Panc1 (cell line): ENCODE data around the gene FAT1. TPM values are rescaled to one million over a fixed set of nuclear protein-coding genes. Genes with fewer than 3 reads are reported as not detected.

Source experiments
- ATAC-seq: fragments of 200-7000 bp; cut with Tn5 transposase; 2 replicates; pipeline ENCODE4 v1.9.1; 2020; ENCODE audit warnings: mild to moderate bottlenecking, moderate library complexity
- BruUV-seq: library from RNA; stranded (reverse); fragments of 400-500 nt; replicated peaks from 2 replicates; lab custom pipeline; 2021; lab: Mats Ljungman, UMichigan
- CTCF ChIA-PET: fragments of 300-600 bp; sonication (Branson Sonifier 250); formaldehyde crosslinking; loops from one replicate; lab custom pipeline; 2022; ENCODE audit warnings: antibody characterized with exemption; lab: Charles Lee
- POLR2A ChIA-PET: fragments of 300-600 bp; sonication (Branson Sonifier 250); formaldehyde crosslinking; loops from one replicate; lab custom pipeline; 2022; ENCODE audit warnings: antibody characterized with exemption; lab: Charles Lee
- DNase-seq: peaks from one replicate; pipeline ENCODE4 v3.0.0-alpha.2; 2010; ENCODE audit warnings: low read depth, low spot score
- H3K27ac ChIP-seq: 2 replicates; pipeline ENCODE4 v1.5.1; 2011; ENCODE audit warnings: mild to moderate bottlenecking, low read length, inconsistent platforms
- H3K27me3 ChIP-seq: fragments of 200-500 bp; sonication (Bioruptor generic); 2 replicates; pipeline ENCODE4 v1.6.0; 2014; ENCODE audit warnings: low read length, inconsistent platforms; ENCODE audit not compliant: control insufficient read depth, insufficient read depth
- H3K36me3 ChIP-seq: fragments of 200-500 bp; sonication (Bioruptor generic); 2 replicates; pipeline ENCODE4 v1.5.1; 2014; ENCODE audit warnings: inconsistent platforms, mild to moderate bottlenecking, low read length, moderate library complexity; ENCODE audit not compliant: control insufficient read depth, insufficient read depth
- H3K4me1 ChIP-seq: 2 replicates; pipeline ENCODE4 v1.5.1; 2011; ENCODE audit warnings: inconsistent platforms, mild to moderate bottlenecking, low read length, moderate library complexity; ENCODE audit not compliant: control insufficient read depth, insufficient read depth
- H3K4me3 ChIP-seq, 2 experiments: 2 replicates each; pipeline ENCODE4 v1.5.1; 2011 to 2012; ENCODE audit warnings: low read depth in 2 of 2, low read length in 2 of 2, mild to moderate bottlenecking in 2 of 2, inconsistent platforms in 1 of 2, moderate library complexity in 1 of 2
- H3K9me3 ChIP-seq: fragments of 200-500 bp; sonication (Bioruptor generic); 2 replicates; pipeline ENCODE4 v1.5.1; 2014; ENCODE audit warnings: low read depth, mild to moderate bottlenecking, inconsistent platforms, low read length, moderate library complexity; ENCODE audit not compliant: control insufficient read depth, insufficient read depth
- POLR2AphosphoS5 ChIP-seq: IDR thresholded peaks from 2 replicates; pipeline ENCODE4 v1.6.1; 2012; ENCODE audit warnings: mild to moderate bottlenecking, low read depth, low read length, moderate library complexity
- REST ChIP-seq, 2 experiments: IDR thresholded peaks; 2 replicates each; pipeline ENCODE4 v1.6.1; 2011 to 2012; ENCODE audit warnings: low read depth in 2 of 2, control low read depth in 1 of 2, low read length in 1 of 2, mild to moderate bottlenecking in 1 of 2, moderate library complexity in 1 of 2; ENCODE audit not compliant: insufficient read depth in 1 of 2
- SIN3A ChIP-seq: IDR thresholded peaks from 2 replicates; pipeline ENCODE4 v1.6.1; 2012; ENCODE audit warnings: low read depth, mild to moderate bottlenecking, low read length, moderate library complexity, borderline replicate concordance; ENCODE audit not compliant: insufficient read depth
- TCF7L2 ChIP-seq: IDR thresholded peaks from 2 replicates; pipeline ENCODE4 v1.6.1; 2011; ENCODE audit warnings: mild to moderate bottlenecking, low read depth, low read length, inconsistent platforms
- in situ Hi-C: cut with HindIII; loops from 2 replicates; pipeline ENCODE4 v1.10.0; 2016; ENCODE audit warnings: low sequenced_read_pairs, low pct_unique_long_range_greater_than_20kb
- intact Hi-C: fragments of 100-400 bp; cut with micrococcal nuclease; formaldehyde crosslinking; loops from one replicate; pipeline ENCODE4 v1.10.0; 2022; ENCODE audit not compliant: unreplicated experiment
- total RNA-seq: library from RNA; stranded (reverse); gene quantifications from one replicate; pipeline ENCODE4 v1.2.1, GENCODE V29; 2021; ENCODE audit not compliant: unreplicated experiment
- TF ChIP-seq, protein P1 (sequence below): fragments of 450-650 bp; IDR thresholded peaks from 2 replicates; pipeline ENCODE4 v1.5.1; 2017; ENCODE audit warnings: mild to moderate bottlenecking

Gene FAT1
- total RNA-seq, 1 experiment from 2014 or later: 288 TPM

DNA sequence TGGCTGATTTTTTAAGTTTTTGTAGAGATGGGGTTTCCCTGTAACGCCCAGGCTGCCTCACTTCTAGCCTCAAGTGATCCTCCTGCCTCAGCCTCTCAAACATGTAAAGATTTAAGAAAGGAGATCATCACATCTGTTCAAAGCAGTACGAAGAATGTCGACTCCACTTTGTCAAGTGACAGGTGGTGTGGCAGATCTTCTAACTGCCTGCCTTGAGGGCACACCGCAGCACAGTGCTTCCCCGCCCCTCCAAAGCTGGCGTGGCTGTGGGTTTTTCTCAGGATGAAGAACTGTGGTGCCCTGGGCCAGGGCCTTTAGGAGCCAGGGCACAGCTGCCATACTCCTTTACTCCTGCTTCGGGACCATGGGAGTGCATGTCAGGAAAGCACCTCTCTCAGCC is 125.0 kb downstream of the FAT1 start:
- no peak for ATAC-seq
- in situ Hi-C loops: no loop called here

DNA sequence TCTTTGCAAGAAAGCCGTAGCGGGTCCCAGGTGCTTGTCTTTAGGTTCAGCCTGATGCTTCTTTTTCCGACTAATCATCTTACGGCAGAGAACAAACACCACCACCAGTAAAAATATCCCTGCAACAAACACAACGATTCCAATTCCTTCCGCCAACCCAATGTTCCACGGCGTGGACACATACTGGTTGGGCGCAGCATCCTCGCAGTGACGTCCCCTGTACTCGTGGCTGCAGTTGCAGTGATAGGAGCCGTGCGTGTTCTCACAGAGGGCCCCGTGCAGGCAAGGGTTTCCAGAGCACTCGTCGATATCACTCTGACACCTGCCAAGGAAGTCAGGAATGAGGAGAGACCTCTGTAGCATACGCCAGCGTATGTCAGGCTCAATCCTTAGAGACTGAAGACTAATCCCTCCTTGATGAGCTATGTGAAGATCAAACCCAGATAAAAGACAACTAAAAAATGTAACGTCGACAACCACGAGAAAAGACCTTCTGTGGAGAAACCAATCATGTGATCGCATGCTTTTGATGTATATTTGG is 126.7 kb downstream of the FAT1 start:
- no peak for ATAC-seq
- ChIA-PET POLR2A (no interaction called here), CTCF (no interaction called here)
- DNase-seq: no peak
- in situ Hi-C loops (no loop called here), intact Hi-C loops (no loop called here)
- Histone ChIP-seq H3K27ac (no peak overlapping the region), H3K9me3 (no peaks in the 10 kb centered on the region), H3K4me1 (no peaks in the 10 kb centered on the region), H3K4me3 (no peak overlapping the region), H3K27me3 (no peaks in the 10 kb centered on the region), H3K36me3 (peaks cover 61% of the 10 kb centered on the region)
- BruUV-seq: no TSS peak
- TF ChIP-seq, protein P1, sequence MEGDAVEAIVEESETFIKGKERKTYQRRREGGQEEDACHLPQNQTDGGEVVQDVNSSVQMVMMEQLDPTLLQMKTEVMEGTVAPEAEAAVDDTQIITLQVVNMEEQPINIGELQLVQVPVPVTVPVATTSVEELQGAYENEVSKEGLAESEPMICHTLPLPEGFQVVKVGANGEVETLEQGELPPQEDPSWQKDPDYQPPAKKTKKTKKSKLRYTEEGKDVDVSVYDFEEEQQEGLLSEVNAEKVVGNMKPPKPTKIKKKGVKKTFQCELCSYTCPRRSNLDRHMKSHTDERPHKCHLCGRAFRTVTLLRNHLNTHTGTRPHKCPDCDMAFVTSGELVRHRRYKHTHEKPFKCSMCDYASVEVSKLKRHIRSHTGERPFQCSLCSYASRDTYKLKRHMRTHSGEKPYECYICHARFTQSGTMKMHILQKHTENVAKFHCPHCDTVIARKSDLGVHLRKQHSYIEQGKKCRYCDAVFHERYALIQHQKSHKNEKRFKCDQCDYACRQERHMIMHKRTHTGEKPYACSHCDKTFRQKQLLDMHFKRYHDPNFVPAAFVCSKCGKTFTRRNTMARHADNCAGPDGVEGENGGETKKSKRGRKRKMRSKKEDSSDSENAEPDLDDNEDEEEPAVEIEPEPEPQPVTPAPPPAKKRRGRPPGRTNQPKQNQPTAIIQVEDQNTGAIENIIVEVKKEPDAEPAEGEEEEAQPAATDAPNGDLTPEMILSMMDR: no peak

More for the DNA sequence above, 125.0 kb downstream of the FAT1 start:
- no peak for DNase-seq
- no peaks in the 10 kb centered on the region for H3K9me3 ChIP-seq
- POLR2A ChIA-PET: no interaction called here
- peaks cover 61% of the 10 kb centered on the region for H3K36me3 ChIP-seq
- CTCF ChIA-PET: interaction anchor here (0.6 kb wide), 1 partner anchor 16 kb away, joined by 3 read pairs; no protein-coding TSS in a partner anchor
- H3K27me3 ChIP-seq: no peaks in the 10 kb centered on the region
- TF ChIP-seq SIN3A (no peak), POLR2AphosphoS5 (no peak), REST (IDR thresholded peaks at IDR 0.05; ENCODE audit: insufficient read depth in 1 of 2, low read depth in 2 of 2, low read length in 1 of 2) (no peak), TCF7L2 (no peak)
- TF ChIP-seq, protein P1: no peak
- H3K4me3 ChIP-seq: no peak overlapping the region
- H3K4me1 ChIP-seq: no peaks in the 10 kb centered on the region
- BruUV-seq: no TSS peak
- intact Hi-C loops: no loop called here
- H3K27ac ChIP-seq: no peak overlapping the region
